HG03354 (cell line): ENCODE measurements around the gene HS3ST1.

Experiments used
- ATAC-seq: cut with Tn5 transposase; IDR thresholded peaks from one replicate; pipeline ENCODE4 v1.9.1; 2021; ENCODE audit warnings: mild to moderate bottlenecking; ENCODE audit not compliant: unreplicated experiment, poor library complexity, severe bottlenecking

HS3ST1 gene

DNA sequence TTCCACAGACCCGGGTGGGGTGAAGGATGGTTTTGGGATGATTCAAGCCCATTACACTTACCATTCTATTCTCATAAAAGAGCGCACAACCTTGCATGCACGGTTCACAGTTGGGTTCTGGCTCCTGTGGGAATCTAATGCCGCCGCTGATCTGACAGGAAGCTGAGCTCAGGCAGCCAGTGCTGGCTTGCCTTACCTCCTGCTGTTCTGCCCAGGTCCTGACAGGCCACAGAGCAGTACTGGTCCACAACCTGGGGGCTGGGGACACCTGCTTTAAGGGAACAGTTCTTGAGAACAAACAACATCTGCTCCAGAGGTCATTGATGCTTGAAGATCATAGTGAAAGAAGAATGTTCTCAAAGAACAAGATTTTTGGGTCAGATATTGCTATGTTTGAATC lies 8.0 kb upstream of the HS3ST1 start:
- ATAC-seq = peak; percentile 66

DNA sequence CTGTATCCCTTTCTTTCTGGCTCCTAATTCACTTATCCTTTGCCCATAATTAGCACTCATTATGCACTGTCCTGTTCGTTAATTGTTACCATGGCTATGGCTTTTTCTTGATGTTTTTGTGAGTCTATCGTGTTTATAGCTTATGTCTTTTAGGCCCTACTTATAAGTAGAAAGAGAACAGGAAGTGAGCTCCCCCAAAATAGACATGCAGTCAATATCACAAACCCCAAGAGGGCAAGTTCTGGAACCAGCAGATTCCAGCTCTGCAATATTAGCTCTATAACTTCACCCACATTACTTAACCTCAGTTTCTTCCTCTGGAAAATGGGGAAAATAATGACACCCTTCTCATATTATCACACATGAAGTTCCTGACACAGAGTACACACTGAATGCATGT lies 7.4 kb upstream of the HS3ST1 start:
- peak; percentile 68 for ATAC-seq

- no peak for ATAC-seq
Observed at GRCh38 chr4:11435557-11435956, 6.9 kb upstream of the HS3ST1 start.

GRCh38 chr4:11431111-11431510 lies 2.4 kb upstream of the HS3ST1 start:
- no peak for ATAC-seq

- ATAC-seq = no peak
Observed at GRCh38 chr4:11430536-11430935, 1.8 kb upstream of the HS3ST1 start.

- no peak for ATAC-seq
Observed at GRCh38 chr4:11429699-11430045, 978 bp upstream of the HS3ST1 start.

GRCh38 chr4:11428899-11429698 lies 405 bp upstream of the HS3ST1 start:
- ATAC-seq = peak; percentile 80

DNA sequence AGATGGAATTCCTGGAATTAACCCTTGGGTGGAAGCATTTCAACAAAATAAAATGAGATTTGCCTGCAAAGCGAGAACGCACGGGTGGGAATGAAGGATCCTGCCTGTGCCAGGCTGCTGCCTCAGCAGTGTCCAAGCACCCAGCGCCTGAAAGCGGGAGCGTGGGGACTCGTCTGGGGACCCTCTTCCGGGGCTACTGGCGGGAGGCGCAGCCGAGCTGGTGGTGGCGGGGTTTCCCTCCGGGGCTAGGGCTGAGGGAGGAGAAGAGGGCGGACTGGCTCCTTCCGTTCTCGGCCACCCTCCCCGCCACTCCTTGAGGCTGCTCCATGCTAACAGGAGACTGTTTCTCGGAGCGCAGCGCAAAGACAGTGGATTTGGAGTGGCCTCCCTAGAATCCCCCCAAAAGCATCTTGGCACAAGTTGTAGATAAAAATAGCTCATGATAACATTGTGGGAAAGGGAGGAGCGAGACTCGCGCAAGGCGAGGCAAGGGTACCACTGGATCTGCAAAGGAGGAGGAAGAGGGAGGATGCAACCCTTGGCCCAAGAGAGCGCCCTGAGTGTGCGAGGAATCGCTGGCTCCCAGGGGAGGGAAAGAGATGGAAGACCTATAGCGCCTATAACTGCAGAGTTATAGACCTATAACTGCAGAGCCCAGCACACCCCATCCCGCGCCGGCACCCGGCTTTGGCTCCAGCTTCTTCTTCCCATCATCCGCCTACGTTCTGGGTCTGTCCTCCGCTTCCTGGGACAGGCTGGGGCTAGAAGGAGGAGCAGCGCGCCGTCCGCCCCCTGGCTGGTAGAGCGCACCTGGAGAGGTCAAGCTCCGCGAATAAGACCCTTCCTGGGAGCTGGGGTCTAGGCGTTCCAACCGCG lies 1.3 kb downstream of the HS3ST1 start:
- no peak for ATAC-seq

DNA sequence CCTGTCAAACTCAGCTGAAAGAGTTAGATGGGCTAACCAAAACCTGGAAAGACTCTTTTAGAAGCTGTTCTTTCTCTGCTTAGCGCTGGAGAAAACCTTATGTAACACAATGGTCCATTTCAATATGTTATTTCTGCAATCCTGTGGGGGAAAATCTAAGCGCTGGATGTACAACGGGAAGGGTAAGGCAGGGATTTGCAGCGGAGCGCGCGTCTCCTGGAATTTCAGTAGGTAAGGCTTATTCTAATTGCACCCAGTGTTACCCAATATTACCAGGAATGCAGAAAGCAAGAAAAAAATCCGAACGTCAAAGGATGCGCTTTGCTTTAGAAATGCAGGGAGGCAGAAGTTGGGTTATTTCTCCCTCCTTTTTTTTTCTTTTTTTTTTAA lies 2.0 kb downstream of the HS3ST1 start:
- no peak for ATAC-seq

DNA sequence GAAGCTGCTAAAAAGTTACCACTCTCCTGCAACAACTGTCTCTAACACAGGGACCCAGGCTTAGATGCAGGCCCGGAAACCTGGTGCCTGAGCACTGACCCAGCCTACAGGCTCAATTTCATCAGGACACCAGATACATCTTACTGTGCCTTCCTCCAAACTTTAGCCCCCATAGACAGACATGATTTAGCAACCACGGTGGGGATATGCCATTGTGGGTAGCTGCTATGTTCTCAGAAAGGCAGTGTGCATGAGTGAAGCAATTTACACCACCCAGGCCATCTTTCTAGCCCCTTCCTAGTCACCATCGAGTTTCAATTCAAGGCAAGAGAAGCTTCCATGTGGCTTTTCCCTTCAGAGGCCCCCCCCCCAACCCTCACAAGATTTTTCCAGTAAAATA lies 2.7 kb downstream of the HS3ST1 start:
- no peak for ATAC-seq

DNA sequence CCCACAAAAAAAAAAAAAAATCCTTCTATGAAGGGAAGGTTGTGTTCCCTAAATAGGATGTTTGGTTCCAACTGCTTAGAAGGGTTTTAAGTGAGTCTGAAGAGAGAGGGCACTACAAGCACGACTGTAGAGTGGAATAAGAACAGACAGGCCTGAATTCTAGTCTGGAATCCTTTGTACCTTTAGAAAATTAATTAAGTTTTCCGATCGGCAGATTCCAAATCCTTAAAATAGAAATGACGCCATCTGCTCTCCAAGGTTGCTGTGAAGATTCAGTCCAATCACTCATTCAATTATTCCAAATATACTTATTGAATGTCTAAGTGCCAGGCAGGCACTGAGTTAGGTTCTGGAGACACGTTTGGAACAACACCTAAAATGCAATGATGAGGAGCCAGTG lies 3.8 kb downstream of the HS3ST1 start:
- ATAC-seq = no peak

DNA sequence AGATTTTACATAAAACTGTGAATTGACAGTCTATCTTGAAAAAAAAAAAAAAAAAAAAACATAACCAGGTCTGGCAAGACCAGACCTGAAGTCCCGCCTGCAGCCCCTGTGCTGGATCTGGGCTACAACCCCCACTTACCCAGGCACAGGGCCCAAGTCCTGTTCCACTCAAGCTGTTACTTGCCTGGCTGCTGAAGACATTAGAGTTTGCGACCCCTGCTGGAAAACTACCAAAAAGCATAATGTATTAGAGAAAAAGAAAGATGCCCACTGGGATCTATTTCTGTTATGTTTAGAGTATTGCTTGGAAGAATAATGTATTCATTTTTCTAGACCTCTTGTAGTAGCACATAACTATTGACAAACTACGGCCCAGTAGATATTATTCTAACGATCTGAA lies 4.7 kb downstream of the HS3ST1 start:
- peak; percentile 55 for ATAC-seq

DNA sequence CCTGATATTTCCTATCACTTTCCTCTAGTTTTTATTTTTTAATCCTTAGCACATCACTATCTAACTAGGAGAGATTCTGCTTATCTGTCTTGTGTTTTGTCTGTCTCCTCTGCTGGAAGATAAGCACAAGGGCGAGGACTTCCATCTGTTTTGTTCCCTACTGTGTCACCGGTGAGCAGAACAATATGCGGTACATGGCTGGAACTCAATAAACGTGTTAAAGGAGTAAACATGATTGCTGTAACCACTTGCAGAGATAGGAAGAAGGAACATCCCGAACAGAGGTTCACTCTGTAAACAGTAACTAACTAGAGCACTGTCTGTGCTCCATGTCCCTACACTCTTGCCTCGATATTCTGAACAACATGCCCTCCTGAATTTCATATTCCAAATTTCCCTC lies 5.2 kb downstream of the HS3ST1 start:
- no peak for ATAC-seq

GRCh38 chr4:11421116-11421515 lies 7.6 kb downstream of the HS3ST1 start:
- ATAC-seq = no peak

GRCh38 chr4:11420327-11420726 lies 8.4 kb downstream of the HS3ST1 start:
- ATAC-seq = no peak

DNA sequence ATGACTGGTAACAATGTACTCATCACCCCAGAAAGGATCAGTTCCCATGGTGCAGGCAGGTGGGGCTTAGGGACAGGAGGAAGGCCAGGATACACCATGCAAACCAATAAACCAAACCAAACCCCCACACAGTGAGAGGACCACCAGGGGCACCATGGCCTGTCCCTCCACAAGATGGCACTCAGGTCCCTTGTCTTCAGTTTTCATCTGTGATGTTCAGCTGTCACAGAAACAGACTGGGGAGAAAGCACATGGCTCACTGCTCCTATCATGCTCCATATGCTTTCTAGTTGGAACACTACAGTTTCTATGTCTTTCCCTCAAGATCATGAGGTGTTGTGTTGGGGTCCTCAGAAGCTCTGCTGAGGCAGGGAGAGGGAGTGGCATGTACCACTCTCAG lies 10.1 kb downstream of the HS3ST1 start:
- ATAC-seq = no peak

DNA sequence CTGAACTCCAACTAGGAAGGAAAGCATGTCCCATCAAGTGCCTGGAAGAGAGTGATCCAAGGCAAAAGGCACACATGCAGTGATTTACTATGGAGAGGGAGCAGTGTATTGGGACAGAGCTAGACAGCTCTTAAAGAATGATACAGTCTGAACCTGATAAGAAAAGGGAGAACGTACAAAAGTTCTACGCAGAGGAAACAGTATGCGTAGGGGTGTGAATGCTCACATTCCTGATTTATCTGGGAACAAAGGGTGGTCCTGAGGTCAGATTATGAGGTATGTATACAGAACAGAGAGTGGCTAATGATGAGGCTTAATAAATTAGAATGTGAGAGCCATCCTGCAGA lies 12.0 kb downstream of the HS3ST1 start:
- ATAC-seq = no peak

DNA sequence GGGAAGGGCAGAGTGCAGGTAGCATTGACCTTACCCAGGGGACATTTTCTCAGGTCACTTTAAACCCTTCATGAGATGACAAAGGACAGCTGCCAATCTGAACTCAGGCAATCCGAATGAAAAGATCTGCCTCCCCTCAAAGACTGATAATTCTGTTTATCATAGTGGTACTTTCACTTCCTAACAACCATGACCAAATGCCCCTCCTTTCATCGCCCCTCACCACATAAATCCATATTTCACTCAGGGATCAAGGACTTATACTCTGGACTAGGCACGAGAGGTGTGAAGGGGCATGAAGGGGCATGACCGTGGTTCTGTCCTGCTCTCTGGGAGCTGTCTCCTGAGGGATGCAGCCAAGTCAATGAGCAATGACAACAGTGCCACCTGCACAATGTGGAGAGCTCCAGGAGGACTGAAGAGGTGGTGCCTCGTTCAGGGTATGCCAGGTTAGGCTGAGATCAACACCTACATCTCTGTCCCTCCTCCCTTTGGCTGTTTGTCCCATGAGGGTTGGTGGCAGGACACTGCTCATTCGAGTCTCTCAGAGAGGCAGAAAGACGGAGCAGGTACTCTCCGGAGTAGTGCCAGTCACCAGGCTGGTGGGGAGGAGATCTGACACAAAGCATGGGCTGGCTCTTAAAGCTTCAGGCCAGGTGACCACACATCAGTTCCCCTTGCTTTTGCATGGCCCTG lies 12.5 kb downstream of the HS3ST1 start:
- ATAC-seq = peak; percentile 35

GRCh38 chr4:11415409-11416070 lies 13.2 kb downstream of the HS3ST1 start:
- peak; percentile 74 for ATAC-seq

DNA sequence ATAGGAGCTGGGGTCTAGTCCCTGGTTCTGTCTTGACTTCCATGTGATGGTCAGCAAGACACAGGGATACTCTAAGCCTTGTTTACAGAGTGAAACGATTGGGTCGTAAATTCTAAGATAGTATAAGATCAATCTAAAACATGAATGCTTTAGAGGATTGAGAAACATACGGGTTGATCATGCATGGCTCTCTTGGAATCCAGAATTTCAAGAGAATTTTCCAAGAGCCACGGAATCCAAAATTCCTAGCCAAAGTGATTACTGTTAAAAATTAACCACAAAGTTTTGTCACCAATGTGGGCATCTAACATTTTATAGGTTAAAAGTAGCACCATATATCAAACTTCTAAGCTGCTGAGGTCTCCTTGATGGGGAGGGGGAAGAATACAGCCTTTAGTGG lies 16.5 kb downstream of the HS3ST1 start:
- no peak for ATAC-seq
